Neural crest cell (in vitro differentiated cells): ENCODE results near the gene SERHL2. TPM values are rescaled to one million over a fixed set of nuclear protein-coding genes. Genes with fewer than 3 reads are reported as not detected.
A peak's percentile ranks its signal among the peaks of the same experiment; 100 is the strongest.

Experiments
- DNase-seq: peaks from one replicate; pipeline ENCODE4 v3.0.0; 2021; ENCODE audit warnings: low read depth, mixed read lengths, low spot score
- H3K27ac Mint-ChIP-seq: one replicate; pipeline ENCODE4 v1.8.0; 2021; ENCODE audit warnings: mild to moderate bottlenecking, mixed read lengths; ENCODE audit not compliant: unreplicated experiment
- H3K27me3 Mint-ChIP-seq: 2 replicates; pipeline ENCODE4 v1.8.0; 2021; ENCODE audit warnings: low read depth, mild to moderate bottlenecking, mixed read lengths
- H3K36me3 Mint-ChIP-seq: 2 replicates; pipeline ENCODE4 v1.8.0; 2021; ENCODE audit warnings: low read depth, mild to moderate bottlenecking, mixed read lengths
- H3K4me1 Mint-ChIP-seq: 2 replicates; pipeline ENCODE4 v1.8.0; 2021; ENCODE audit warnings: mixed read lengths
- H3K4me3 Mint-ChIP-seq: one replicate; pipeline ENCODE4 v1.8.0; 2021; ENCODE audit warnings: mild to moderate bottlenecking, mixed read lengths
- H3K9me3 Mint-ChIP-seq: 2 replicates; pipeline ENCODE4 v1.8.0; 2021; ENCODE audit warnings: mixed read lengths
- total RNA-seq: library from RNA; stranded (reverse); gene quantifications from 2 replicates; pipeline ENCODE4 v1.2.1, GENCODE V29; 2021
- TF ChIP-seq, protein P1 (sequence below): fragments of 200-600 bp; sonication (generic); conservative IDR thresholded peaks from 2 replicates; pipeline ENCODE4 v1.5.0; 2021; ENCODE audit warnings: antibody characterized with exemption, mild to moderate bottlenecking

SERHL2 gene
- total RNA-seq, 1 donor from 2014 or later: 0.63 TPM

DNA sequence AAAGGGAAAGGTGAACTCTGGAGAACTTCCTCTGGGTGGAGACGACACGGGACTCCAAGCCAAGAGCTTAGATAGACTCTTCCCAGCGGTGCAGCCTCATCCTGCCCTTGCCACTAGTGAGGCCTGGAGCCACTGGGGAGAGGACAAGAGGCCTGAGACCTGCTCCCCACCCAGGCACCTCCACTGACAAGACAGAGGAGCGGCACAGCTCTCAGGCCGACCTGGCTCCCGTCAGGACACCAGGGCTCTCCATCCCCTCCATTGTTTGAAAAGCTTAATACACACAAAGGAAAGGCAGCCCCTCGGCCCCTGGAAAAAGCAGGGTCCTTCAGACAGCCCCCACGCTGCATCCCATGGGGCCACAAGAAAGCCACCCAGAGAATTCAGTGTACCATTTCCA is 31.3 kb downstream of the SERHL2 start:
- DNase-seq: no peak
- peaks cover 13% of the 10 kb centered on the region for H3K36me3 Mint-ChIP-seq
- H3K4me1 Mint-ChIP-seq: peaks cover 13% of the 10 kb centered on the region
- peak overlapping the region; percentile 88 for H3K27ac Mint-ChIP-seq
- peak overlapping the region; percentile 67 for H3K4me3 Mint-ChIP-seq
- no peaks in the 10 kb centered on the region for H3K9me3 Mint-ChIP-seq
- TF ChIP-seq, protein P1, sequence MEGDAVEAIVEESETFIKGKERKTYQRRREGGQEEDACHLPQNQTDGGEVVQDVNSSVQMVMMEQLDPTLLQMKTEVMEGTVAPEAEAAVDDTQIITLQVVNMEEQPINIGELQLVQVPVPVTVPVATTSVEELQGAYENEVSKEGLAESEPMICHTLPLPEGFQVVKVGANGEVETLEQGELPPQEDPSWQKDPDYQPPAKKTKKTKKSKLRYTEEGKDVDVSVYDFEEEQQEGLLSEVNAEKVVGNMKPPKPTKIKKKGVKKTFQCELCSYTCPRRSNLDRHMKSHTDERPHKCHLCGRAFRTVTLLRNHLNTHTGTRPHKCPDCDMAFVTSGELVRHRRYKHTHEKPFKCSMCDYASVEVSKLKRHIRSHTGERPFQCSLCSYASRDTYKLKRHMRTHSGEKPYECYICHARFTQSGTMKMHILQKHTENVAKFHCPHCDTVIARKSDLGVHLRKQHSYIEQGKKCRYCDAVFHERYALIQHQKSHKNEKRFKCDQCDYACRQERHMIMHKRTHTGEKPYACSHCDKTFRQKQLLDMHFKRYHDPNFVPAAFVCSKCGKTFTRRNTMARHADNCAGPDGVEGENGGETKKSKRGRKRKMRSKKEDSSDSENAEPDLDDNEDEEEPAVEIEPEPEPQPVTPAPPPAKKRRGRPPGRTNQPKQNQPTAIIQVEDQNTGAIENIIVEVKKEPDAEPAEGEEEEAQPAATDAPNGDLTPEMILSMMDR: no peak
- no peaks in the 10 kb centered on the region for H3K27me3 Mint-ChIP-seq

DNA sequence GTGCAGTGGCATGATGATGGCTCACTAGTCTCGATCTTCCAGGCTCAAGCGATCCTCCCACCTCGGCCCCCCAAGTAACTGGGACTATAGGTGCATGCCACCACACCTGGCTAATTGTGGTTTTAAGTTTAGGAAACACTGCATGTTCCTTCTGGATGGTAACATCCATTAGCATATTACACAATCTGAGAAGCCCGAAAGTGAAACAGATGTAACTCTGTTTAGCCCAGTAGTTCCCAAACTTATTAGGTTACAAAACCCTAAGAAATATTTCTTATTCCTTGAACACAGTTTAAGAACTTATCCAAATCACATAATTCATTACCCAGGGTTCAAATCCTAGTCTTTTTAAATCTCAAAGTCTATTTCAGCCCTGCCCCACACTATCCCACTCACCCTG is 32.6 kb downstream of the SERHL2 start:
- Mint-ChIP-seq H3K36me3 (peaks cover 13% of the 10 kb centered on the region), H3K27ac (no peak overlapping the region), H3K27me3 (no peaks in the 10 kb centered on the region), H3K9me3 (no peaks in the 10 kb centered on the region), H3K4me3 (peak overlapping the region; percentile 54), H3K4me1 (peaks cover 8% of the 10 kb centered on the region)
- TF ChIP-seq, protein P1: no peak
- DNase-seq: no peak

DNA sequence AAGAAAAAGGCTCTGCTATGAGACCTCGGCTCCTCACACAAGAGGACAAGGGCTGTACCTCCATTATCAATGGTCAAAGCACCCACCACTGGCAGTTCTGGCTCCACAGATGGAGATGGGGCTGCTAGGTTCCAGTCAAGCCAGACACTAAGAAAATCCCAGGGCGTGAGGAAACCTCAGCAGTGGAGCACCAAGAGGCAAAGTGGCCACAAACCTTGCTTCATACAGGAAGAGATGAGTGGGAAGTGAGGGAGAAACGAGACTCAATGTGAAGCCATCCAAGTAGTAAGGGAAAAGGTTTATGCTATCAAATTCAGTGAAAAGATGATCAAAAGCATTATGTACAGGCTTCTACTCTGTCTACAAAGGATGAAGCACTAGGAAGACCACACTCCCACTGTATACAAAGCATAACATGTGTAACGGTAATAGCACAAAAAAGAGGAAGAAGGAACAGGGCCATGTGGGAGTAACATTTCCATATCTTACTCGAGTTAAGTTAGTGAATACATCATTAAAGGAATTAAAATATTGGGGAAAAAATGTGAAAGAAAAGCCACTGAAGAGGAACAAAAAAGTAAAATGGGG is 33.9 kb downstream of the SERHL2 start:
- Mint-ChIP-seq H3K4me3 (no peak overlapping the region), H3K9me3 (no peaks in the 10 kb centered on the region), H3K4me1 (no peaks in the 10 kb centered on the region), H3K36me3 (peaks cover 11% of the 10 kb centered on the region), H3K27ac (no peak overlapping the region), H3K27me3 (no peaks in the 10 kb centered on the region)
- TF ChIP-seq, protein P1: no peak
- no peak for DNase-seq

DNA sequence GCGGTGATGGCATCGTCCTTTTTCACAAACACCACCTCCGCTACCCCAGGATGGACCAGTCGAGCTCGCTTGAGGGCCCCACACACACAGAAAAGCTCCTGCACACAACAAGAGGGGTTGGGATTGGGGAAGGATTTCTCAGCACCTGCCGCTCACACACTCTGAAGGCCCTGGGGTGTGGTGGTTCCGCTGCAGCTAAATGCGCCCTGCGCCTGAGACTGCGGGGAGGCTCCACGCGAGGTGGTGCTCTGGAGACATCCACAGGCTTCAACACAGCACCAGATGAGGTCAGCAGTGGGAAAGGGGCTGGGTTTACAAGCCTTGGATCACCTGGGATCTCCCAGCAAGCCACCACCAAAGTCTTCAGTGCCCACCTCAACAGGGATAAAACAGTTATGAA is 38.2 kb downstream of the SERHL2 start:
- no peak overlapping the region for H3K4me3 Mint-ChIP-seq
- no peak overlapping the region for H3K27ac Mint-ChIP-seq
- no peak for DNase-seq
- H3K36me3 Mint-ChIP-seq: peaks cover 16% of the 10 kb centered on the region
- H3K9me3 Mint-ChIP-seq: no peaks in the 10 kb centered on the region
- no peaks in the 10 kb centered on the region for H3K4me1 Mint-ChIP-seq
- no peaks in the 10 kb centered on the region for H3K27me3 Mint-ChIP-seq
- TF ChIP-seq, protein P1: no peak

DNA sequence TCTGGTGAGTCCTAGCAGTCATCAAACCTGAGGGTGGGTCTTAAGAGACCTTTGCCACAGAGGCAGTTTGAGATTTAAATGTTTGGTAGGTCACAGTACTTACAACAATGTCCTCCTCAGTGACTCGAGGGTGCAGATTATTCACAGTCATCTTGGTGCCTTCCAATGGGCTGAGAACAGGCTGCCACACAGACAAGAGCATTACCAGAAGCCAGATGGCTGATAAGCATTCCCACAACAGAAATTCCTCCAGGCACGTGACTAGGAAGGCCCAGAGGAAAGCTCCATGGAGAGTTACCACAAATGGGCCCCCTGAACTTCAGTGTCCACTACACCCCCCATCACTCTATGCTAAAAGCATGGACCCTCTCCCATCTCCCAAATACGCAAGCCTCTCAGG is 41.7 kb downstream of the SERHL2 start:
- Mint-ChIP-seq H3K4me3 (no peak overlapping the region), H3K4me1 (no peaks in the 10 kb centered on the region), H3K36me3 (peaks cover 22% of the 10 kb centered on the region), H3K27ac (peak overlapping the region; percentile 70), H3K9me3 (no peaks in the 10 kb centered on the region), H3K27me3 (no peaks in the 10 kb centered on the region)
- TF ChIP-seq, protein P1: no peak
- no peak for DNase-seq
